Upper lobe of left lung (tissue), 4 donors: Measurements from ENCODE around the gene GOLIM4.

Experiments used
- CTCF ChIP-seq, 6 experiments: fragments of 450-650 bp in 4 of 6; fragments of 200-600 bp in 2 of 6; sonication (generic) in 2 of 6; IDR thresholded peaks; one replicate each; pipeline ENCODE4 v1.5.1; 2016 to 2019; ENCODE audit warnings: antibody characterized with exemption in 6 of 6
- POLR2A ChIP-seq, 4 donors: fragments of 450-650 bp; IDR thresholded peaks; one replicate each; pipeline ENCODE4 v1.5.1; 2016 to 2017; ENCODE audit warnings: antibody characterized with exemption in 4 of 4, mild to moderate bottlenecking in 2 of 4

- TF ChIP-seq POLR2A (IDR thresholded peaks at IDR 0.05) (no peak), CTCF (IDR thresholded peaks at IDR 0.05) (no peak)
Measured at GRCh38 chr3:168086541-168087260, 9.0 kb downstream of the GOLIM4 start.
